Psoas muscle (tissue), 8 donors: ENCODE measurements around the gene NTRK1. TPM values are rescaled to one million over a fixed set of nuclear protein-coding genes. Genes with fewer than 3 reads are reported as not detected.
A peak's percentile ranks its signal among the peaks of the same experiment; 100 is the strongest.

Experiments
- ATAC-seq, 4 donors: fragments of 200-7000 bp; cut with Tn5 transposase; one replicate each; pipeline ENCODE4 v1.9.1; 2020; ENCODE audit warnings: moderate library complexity in 3 of 4, mild to moderate bottlenecking in 2 of 4
- DNase-seq, 2 donors: peaks; one replicate each; pipeline ENCODE4 v3.0.0-alpha.2; 2020
- H3K27ac ChIP-seq: fragments of 200-600 bp; one replicate; pipeline ENCODE4 v1.8.0; 2022
- H3K27me3 ChIP-seq, 3 donors: fragments of 200-600 bp in 1 of 3; one replicate each; pipeline versions ENCODE4 v1.6.1 to v1.8.0; 2013 to 2022; ENCODE audit warnings: low read length in 2 of 3, mild to moderate bottlenecking in 2 of 3, moderate library complexity in 1 of 3; ENCODE audit not compliant: insufficient read depth in 3 of 3
- H3K36me3 ChIP-seq, 2 donors: fragments of 200-600 bp in 1 of 2; one replicate each; pipeline versions ENCODE4 v1.6.1 to v1.8.0; 2013 to 2022; ENCODE audit warnings: low read depth in 1 of 2, mild to moderate bottlenecking in 1 of 2, moderate library complexity in 1 of 2; ENCODE audit not compliant: insufficient read depth in 1 of 2
- H3K4me1 ChIP-seq: fragments of 200-600 bp; one replicate; pipeline ENCODE4 v1.8.0; 2022
- H3K4me3 ChIP-seq: fragments of 200-600 bp; one replicate; pipeline ENCODE4 v1.8.0; 2022; ENCODE audit warnings: mild to moderate bottlenecking
- H3K9me3 ChIP-seq: fragments of 200-600 bp; one replicate; pipeline ENCODE4 v1.8.0; 2022
- WGBS, 3 donors: extraction: QIAGEN DNeasy Blood & Tissue Kit; methylation state at CpG; one replicate each; pipeline versions ENCODE4 v1.1.6 to v1.1.7; 2013; 5-methylcytosine and 5-hydroxymethylcytosine counted together
- intact Hi-C, 2 donors: fragments of 100-400 bp; cut with DNase I; formaldehyde crosslinking; loops; one replicate each; pipeline versions ENCODE4 v1.11.0 to v1.14.2; 2022
- polyA plus RNA-seq, 3 donors: library from polyadenylated mRNA; stranded (reverse); fragments of 200-250 nt; gene quantifications; one replicate each; pipeline ENCODE4 v1.2.3, GENCODE V29; 2013
- total RNA-seq, 4 donors: library from RNA; stranded (reverse); fragmentation: NEBNext Ultra II Directional in 2 of 4; extraction: Animal tissue kit (Norgen Biotek cat#: 25700) in 2 of 4; gene quantifications; one replicate each; pipeline versions ENCODE4 v1.2.1 to v1.2.4, GENCODE V29; 2021 to 2023
- TF ChIP-seq, protein P1 (sequence below): fragments of 200-600 bp; IDR thresholded peaks from one replicate; pipeline ENCODE4 v1.8.0; 2022; ENCODE audit warnings: antibody characterized with exemption
- donor health status: healthy with polysubstance abuse.
- donor health status: DM: no; HTN: no; CAD: no; lungs with moderate emphysema.
- donor health status: Bipolar disorder and iron deficiency.
- donor health status: healthy.
- donor health status: DM: yes; HTN: yes; CAD: no.
- donor health status: DM: no; HTN: no; CAD: no.
- donor health status: DM: no; HTN: no; CAD: no.
- donor health status: DM: yes; HTN: yes; CAD: no.

NTRK1 gene
- total and polyA plus RNA-seq, 7 donors, result 0.07 to 0.92 (median 0.44) TPM

DNA sequence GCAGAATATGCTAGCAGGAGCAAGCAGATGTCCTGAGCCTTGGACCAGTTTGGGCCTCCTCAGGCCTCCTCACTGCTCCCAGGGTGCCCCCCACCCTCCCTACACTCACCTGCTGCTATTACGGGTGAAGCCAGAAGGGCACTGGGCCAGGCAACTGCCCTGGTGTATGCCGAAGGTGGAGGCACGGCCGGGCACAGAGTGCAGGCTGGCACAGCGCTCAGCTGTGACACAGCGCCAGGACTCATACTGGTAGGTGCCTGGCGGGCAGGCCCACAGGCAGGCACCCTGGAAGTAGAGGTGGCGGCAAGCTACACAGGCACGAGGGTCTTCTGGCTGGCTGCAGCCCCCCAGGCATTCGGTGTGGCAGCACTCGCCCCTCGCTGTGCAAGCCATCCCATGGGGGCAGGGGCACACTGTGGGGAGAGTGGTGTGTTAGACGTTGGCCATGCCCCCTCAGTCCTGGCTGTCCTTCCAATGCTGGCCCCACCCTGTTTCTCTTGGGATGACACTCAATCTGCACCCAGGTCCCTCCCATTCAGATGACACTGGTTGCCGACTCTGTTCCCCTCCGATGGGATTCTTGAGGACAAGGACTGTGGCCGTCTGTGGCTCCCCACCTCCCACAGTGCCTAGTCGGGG lies 8.8 kb upstream of the NTRK1 start:
- peak overlapping the region; percentile 36 for H3K27ac ChIP-seq
- H3K27me3 ChIP-seq, result peaks cover 0 to 15% (median 10%) of the 10 kb centered on the region in 3 donors

DNA sequence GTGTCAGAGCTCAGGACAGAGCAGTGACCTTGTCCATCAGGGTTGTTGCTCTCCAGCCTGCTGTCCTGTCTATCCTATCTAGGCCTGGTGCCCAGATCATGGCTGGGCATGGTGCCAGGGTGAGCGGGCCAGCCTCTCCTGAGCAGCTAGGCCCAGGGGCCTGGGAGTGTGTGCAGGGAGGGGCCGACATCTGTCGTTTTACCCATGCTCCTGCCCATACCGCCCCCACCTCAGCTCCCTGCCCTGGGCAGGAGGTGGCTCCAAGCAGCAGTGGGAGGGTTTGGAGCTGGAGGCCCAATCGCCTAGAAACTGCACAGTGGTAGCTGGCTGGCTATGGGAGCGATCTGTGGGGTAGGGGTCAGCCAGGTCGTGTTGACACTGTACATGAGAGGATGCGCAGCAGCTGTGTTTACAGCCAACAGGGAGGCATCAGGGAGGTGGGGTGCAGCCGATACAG lies 8.2 kb upstream of the NTRK1 start:
- no peaks in the 10 kb centered on the region for H3K36me3 ChIP-seq
- peak overlapping the region; percentile 36 for H3K27ac ChIP-seq
- TF ChIP-seq, protein P1, sequence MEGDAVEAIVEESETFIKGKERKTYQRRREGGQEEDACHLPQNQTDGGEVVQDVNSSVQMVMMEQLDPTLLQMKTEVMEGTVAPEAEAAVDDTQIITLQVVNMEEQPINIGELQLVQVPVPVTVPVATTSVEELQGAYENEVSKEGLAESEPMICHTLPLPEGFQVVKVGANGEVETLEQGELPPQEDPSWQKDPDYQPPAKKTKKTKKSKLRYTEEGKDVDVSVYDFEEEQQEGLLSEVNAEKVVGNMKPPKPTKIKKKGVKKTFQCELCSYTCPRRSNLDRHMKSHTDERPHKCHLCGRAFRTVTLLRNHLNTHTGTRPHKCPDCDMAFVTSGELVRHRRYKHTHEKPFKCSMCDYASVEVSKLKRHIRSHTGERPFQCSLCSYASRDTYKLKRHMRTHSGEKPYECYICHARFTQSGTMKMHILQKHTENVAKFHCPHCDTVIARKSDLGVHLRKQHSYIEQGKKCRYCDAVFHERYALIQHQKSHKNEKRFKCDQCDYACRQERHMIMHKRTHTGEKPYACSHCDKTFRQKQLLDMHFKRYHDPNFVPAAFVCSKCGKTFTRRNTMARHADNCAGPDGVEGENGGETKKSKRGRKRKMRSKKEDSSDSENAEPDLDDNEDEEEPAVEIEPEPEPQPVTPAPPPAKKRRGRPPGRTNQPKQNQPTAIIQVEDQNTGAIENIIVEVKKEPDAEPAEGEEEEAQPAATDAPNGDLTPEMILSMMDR, result no peak
- H3K9me3 ChIP-seq, result no peaks in the 10 kb centered on the region
- peak; percentile 85 to 94 (median 91) for ATAC-seq
- no peak overlapping the region for H3K4me3 ChIP-seq
- intact Hi-C loops, result no loop called here
- 15 to 20% (median 19%) methylated on average over 9 of the region's 9 CpGs for WGBS, 3 donors
- DNase-seq, result peak; percentile 75 to 88
- peaks cover 0 to 12% (median 9%) of the 10 kb centered on the region in 3 donors for H3K27me3 ChIP-seq
- H3K4me1 ChIP-seq, result peaks cover 14% of the 10 kb centered on the region

More for the DNA sequence above, 8.8 kb upstream of the NTRK1 start:
- intact Hi-C loops, result no loop called here
- Histone ChIP-seq H3K36me3 (no peaks in the 10 kb centered on the region), H3K4me3 (no peak overlapping the region), H3K9me3 (no peaks in the 10 kb centered on the region), H3K4me1 (peaks cover 14% of the 10 kb centered on the region)
- peak; percentile 11 to 76 (median 58) for ATAC-seq
- 27 to 54% (median 38%) methylated on average over 17 of the region's 17 CpGs for WGBS, 3 donors
- TF ChIP-seq, protein P1, result no peak
- DNase-seq, result no peak

DNA sequence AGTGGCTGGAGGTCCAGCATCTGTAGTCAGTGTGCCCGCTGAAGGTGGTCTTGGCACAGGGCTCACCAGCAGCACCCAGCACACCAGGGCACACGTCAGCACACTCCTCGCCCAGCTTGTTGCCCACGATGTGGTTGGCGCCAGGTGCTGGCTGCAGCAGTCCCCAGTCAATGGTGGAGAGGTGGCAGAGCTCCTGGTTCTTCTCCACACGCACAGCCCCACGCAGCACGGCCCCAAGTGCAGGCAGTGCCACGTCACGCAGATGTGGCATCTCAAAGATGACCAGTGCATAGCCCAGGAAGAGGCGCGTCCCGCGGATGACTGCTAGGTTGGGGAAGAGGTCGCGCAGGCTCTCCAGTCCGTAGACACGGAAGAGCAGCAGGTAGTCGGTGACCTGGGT lies 6.9 kb upstream of the NTRK1 start:
- ATAC-seq (no peak), DNase-seq (no peak)
- Histone ChIP-seq H3K9me3 (no peaks in the 10 kb centered on the region), H3K27me3 (peaks cover 0 to 18% (median 4%) of the 10 kb centered on the region in 3 donors), H3K4me1 (peaks cover 17% of the 10 kb centered on the region), H3K4me3 (no peak overlapping the region), H3K36me3 (no peaks in the 10 kb centered on the region), H3K27ac (no peak overlapping the region)
- intact Hi-C loops, result no loop called here
- TF ChIP-seq, protein P1, result no peak
- WGBS, 3 donors, result 93 to 95% (median 94%) methylated on average over 19 of the region's 19 CpGs

DNA sequence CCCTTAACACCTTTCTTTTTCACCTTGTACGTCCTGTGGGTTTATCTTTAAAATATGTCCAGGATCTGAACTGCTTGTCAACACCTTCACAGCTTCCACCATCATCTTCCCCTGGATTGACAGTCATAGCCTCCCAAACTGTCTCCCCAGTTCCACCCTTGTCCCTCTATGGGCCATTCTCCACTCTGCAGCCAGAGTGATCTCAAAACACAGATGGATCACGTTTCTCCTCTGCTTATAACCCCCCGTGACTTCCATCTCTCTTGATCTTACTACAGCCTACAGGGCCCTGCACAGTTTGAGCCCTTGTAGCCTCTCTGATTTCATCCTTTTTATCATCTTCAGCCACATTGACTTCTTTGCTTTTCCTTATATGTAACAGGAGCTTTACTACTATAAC lies 6.0 kb upstream of the NTRK1 start:
- 50 to 61% (median 53%) methylated on average over 3 of the region's 3 CpGs for WGBS, 3 donors
- ATAC-seq, result no peak

More for the DNA sequence above, 6.0 kb upstream of the NTRK1 start:
- Histone ChIP-seq H3K27ac (no peak overlapping the region), H3K9me3 (no peaks in the 10 kb centered on the region), H3K36me3 (no peaks in the 10 kb centered on the region), H3K27me3 (peaks cover 0 to 24% (median 3%) of the 10 kb centered on the region in 3 donors), H3K4me3 (no peak overlapping the region), H3K4me1 (peaks cover 24% of the 10 kb centered on the region)
- TF ChIP-seq, protein P1, result no peak
- DNase-seq, result no peak
- intact Hi-C loops, result no loop called here
